ENCODE measurements around the gene PPP1R3E.
"Not testable (repeated sequence)": the region's sequence is repeated elsewhere in the genome, so short reads cannot be mapped to it uniquely, and the experiment has no call there.

The PPP1R3E gene

GRCh38 chr14:23302290-23303225 is at the start of gene PPP1R3E:
PPP1R3E (minus strand) TSS chr14:23302859; CDS start chr14:23302576, 283 bp downstream.
- in situ Hi-C loops (cut with HindIII; ENCODE audit: low sequenced_read_pairs), result no loop called here

GRCh38 chr14:23351681-23352505 is 49.2 kb upstream of the PPP1R3E start:
- in situ Hi-C loops (cut with HindIII; ENCODE audit: low sequenced_read_pairs), result no loop called here

- in situ Hi-C loops (cut with HindIII; ENCODE audit: low sequenced_read_pairs), result no loop called here
Measured at GRCh38 chr14:23349156-23349845, 46.6 kb upstream of the PPP1R3E start.

- in situ Hi-C loops (cut with HindIII; ENCODE audit: low sequenced_read_pairs), result no loop called here
Measured at GRCh38 chr14:23348297-23348655, 45.6 kb upstream of the PPP1R3E start.

GRCh38 chr14:23347406-23348296 is 45.0 kb upstream of the PPP1R3E start:
- in situ Hi-C loops (cut with HindIII; ENCODE audit: low sequenced_read_pairs), result no loop called here

- in situ Hi-C loops (cut with HindIII; ENCODE audit: low sequenced_read_pairs), result no loop called here
Measured at GRCh38 chr14:23346693-23347405, 44.2 kb upstream of the PPP1R3E start.

GRCh38 chr14:23345987-23346692 is 43.5 kb upstream of the PPP1R3E start:
- in situ Hi-C loops (cut with HindIII; ENCODE audit: low sequenced_read_pairs), result no loop called here

GRCh38 chr14:23344481-23344880 is 41.8 kb upstream of the PPP1R3E start:
- in situ Hi-C loops (cut with HindIII; ENCODE audit: low sequenced_read_pairs), result no loop called here

- in situ Hi-C loops (cut with HindIII; ENCODE audit: low sequenced_read_pairs), result no loop called here
Measured at GRCh38 chr14:23339506-23340268, 37.0 kb upstream of the PPP1R3E start.

GRCh38 chr14:23335623-23336022 is 33.0 kb upstream of the PPP1R3E start:
- in situ Hi-C loops (cut with HindIII; ENCODE audit: low sequenced_read_pairs), result no loop called here

GRCh38 chr14:23327947-23328744 is 25.5 kb upstream of the PPP1R3E start:
- in situ Hi-C loops (cut with HindIII; ENCODE audit: low sequenced_read_pairs), result no loop called here

- in situ Hi-C loops (cut with HindIII; ENCODE audit: low sequenced_read_pairs), result no loop called here
Measured at GRCh38 chr14:23326491-23327332, 24.1 kb upstream of the PPP1R3E start.

GRCh38 chr14:23325746-23326145 is 23.1 kb upstream of the PPP1R3E start:
- in situ Hi-C loops (cut with HindIII; ENCODE audit: low sequenced_read_pairs), result not testable (repeated sequence)

- in situ Hi-C loops (cut with HindIII; ENCODE audit: low sequenced_read_pairs), result no loop called here
Measured at GRCh38 chr14:23324993-23325392, 22.3 kb upstream of the PPP1R3E start.

GRCh38 chr14:23324455-23324846 is 21.8 kb upstream of the PPP1R3E start:
- in situ Hi-C loops (cut with HindIII; ENCODE audit: low sequenced_read_pairs), result no loop called here

GRCh38 chr14:23323838-23324454 is 21.3 kb upstream of the PPP1R3E start:
- in situ Hi-C loops (cut with HindIII; ENCODE audit: low sequenced_read_pairs), result no loop called here

Data from endothelial cell of hepatic sinusoid (primary cell).